GM19099 (cell line): ENCODE results near the gene YTHDF1.

Source experiments
- POLR2A ChIP-seq: IDR thresholded peaks from 3 replicates; pipeline ENCODE4 v1.6.1; 2011; ENCODE audit warnings: low read depth; ENCODE audit not compliant: insufficient read length; ENCODE audit errors: extremely low read depth

YTHDF1 gene

GRCh38 chr20:63187338-63188158 lies 28.4 kb downstream of the YTHDF1 start:
- TF ChIP-seq POLR2A = no peak

- no peak for TF ChIP-seq POLR2A
These were observed 29.2 kb downstream of the YTHDF1 start for GRCh38 chr20:63186528-63187316.

GRCh38 chr20:63186084-63186483 lies 29.8 kb downstream of the YTHDF1 start:
- TF ChIP-seq POLR2A = no peak

GRCh38 chr20:63185215-63185796 lies 30.6 kb downstream of the YTHDF1 start:
- no peak for TF ChIP-seq POLR2A

- TF ChIP-seq POLR2A = no peak
These were observed 32.3 kb downstream of the YTHDF1 start for GRCh38 chr20:63183422-63184146.

GRCh38 chr20:63182946-63183415 lies 33.0 kb downstream of the YTHDF1 start:
- no peak for TF ChIP-seq POLR2A

GRCh38 chr20:63182425-63182824 lies 33.5 kb downstream of the YTHDF1 start:
- no peak for TF ChIP-seq POLR2A

- no peak for TF ChIP-seq POLR2A
These were observed 34.7 kb downstream of the YTHDF1 start for GRCh38 chr20:63181226-63181625.

- no peak for TF ChIP-seq POLR2A
These were observed 35.3 kb downstream of the YTHDF1 start for GRCh38 chr20:63180569-63181185.

- TF ChIP-seq POLR2A = no peak
These were observed 36.0 kb downstream of the YTHDF1 start for GRCh38 chr20:63179687-63180568.

GRCh38 chr20:63178889-63179686 lies 36.8 kb downstream of the YTHDF1 start:
- TF ChIP-seq POLR2A = no peak

GRCh38 chr20:63178446-63178820 lies 37.5 kb downstream of the YTHDF1 start:
- TF ChIP-seq POLR2A = no peak
